NCI-H1930 (cell line): ENCODE results near the gene ANGPTL2.

Experiments used
- DNase-seq, 2 experiments: peaks; one replicate each; lab custom pipeline; 2025; lab: John Stamatoyannopoulos, UW

ANGPTL2 gene

GRCh38 chr9:127136081-127136879, 13.8 kb upstream of the ANGPTL2 start:
- no peak for DNase-seq

GRCh38 chr9:127135056-127135745, 12.8 kb upstream of the ANGPTL2 start:
- DNase-seq: no peak

GRCh38 chr9:127133739-127134167, 11.3 kb upstream of the ANGPTL2 start:
- no peak for DNase-seq

- no peak for DNase-seq
Measured at GRCh38 chr9:127132921-127133647, 10.6 kb upstream of the ANGPTL2 start.

GRCh38 chr9:127132375-127132774, 9.9 kb upstream of the ANGPTL2 start:
- no peak for DNase-seq

GRCh38 chr9:127131871-127132270, 9.4 kb upstream of the ANGPTL2 start:
- no peak for DNase-seq

GRCh38 chr9:127130661-127131538, 8.5 kb upstream of the ANGPTL2 start:
- DNase-seq: no peak

GRCh38 chr9:127130235-127130634, 7.8 kb upstream of the ANGPTL2 start:
- DNase-seq: no peak

GRCh38 chr9:127129718-127130085, 7.3 kb upstream of the ANGPTL2 start:
- DNase-seq: no peak

- no peak for DNase-seq
Measured at GRCh38 chr9:127129073-127129717, 6.8 kb upstream of the ANGPTL2 start.

- no peak for DNase-seq
Measured at GRCh38 chr9:127128341-127129072, 6.1 kb upstream of the ANGPTL2 start.

- DNase-seq: no peak
Measured at GRCh38 chr9:127126971-127127370, 4.5 kb upstream of the ANGPTL2 start.

GRCh38 chr9:127124792-127125191, 2.4 kb upstream of the ANGPTL2 start:
- no peak for DNase-seq

- DNase-seq: no peak
Measured at GRCh38 chr9:127124111-127124531, 1.7 kb upstream of the ANGPTL2 start.

GRCh38 chr9:127123064-127123890, 842 bp upstream of the ANGPTL2 start:
- no peak for DNase-seq

- no peak for DNase-seq
Measured at GRCh38 chr9:127121628-127122175, 733 bp downstream of the ANGPTL2 start.

GRCh38 chr9:127119320-127119709, 3.1 kb downstream of the ANGPTL2 start:
- no peak for DNase-seq

- DNase-seq: no peak
Measured at GRCh38 chr9:127118597-127119319, 3.7 kb downstream of the ANGPTL2 start.

GRCh38 chr9:127117801-127118200, 4.6 kb downstream of the ANGPTL2 start:
- no peak for DNase-seq
